Measurements from ENCODE around the gene KRT40. TPM values are rescaled to one million over a fixed set of nuclear protein-coding genes. Genes with fewer than 3 reads are reported as not detected.

The KRT40 gene
- total RNA-seq, 3 donors from 2014 or later = 0.22 TPM; not detected in 2

- intact Hi-C loops (cut with DNase I, micrococcal nuclease) = no loop called here
- no peak for ATAC-seq
- no peak for DNase-seq
- Histone ChIP-seq H3K4me1 (ENCODE audit: low read depth) (no peaks in the 10 kb centered on the region), H3K9me3 (no peaks in the 10 kb centered on the region), H3K36me3 (ENCODE audit: low read depth) (no peaks in the 10 kb centered on the region), H3K4me3 (no peak overlapping the region)
- TF ChIP-seq CTCF (IDR thresholded peaks at IDR 0.05) = no peak
Observed at GRCh38 chr17:40951011-40951622, 33.0 kb downstream of the KRT40 start.

- Histone ChIP-seq H3K9me3 (no peaks in the 10 kb centered on the region), H3K36me3 (ENCODE audit: low read depth) (no peaks in the 10 kb centered on the region), H3K4me3 (no peak overlapping the region), H3K4me1 (ENCODE audit: low read depth) (no peaks in the 10 kb centered on the region)
- ATAC-seq (no peak), DNase-seq (no peak)
- intact Hi-C loops (cut with DNase I, micrococcal nuclease) = no loop called here
- no peak for TF ChIP-seq CTCF (IDR thresholded peaks at IDR 0.05)
Observed at GRCh38 chr17:40950176-40950575, 34.0 kb downstream of the KRT40 start.

DNA sequence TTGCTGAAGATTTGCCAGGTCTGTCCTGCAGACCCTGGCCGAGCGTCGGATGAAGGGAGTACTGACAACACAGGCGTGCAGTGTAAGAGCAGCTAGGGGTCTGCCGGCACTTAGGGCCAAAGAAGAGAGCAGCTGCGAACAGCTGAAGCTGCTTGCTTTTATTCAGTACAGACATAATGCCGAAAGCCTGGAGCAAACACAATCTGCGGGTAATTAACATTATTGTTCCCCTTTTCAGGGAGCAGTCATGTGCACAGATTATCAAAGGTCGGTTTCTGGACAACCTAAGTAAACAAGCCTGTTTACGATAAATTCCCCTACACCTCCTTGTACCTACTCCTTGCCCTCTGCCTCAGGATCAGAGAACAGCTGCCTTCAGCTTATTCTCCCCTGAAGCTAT lies 34.7 kb downstream of the KRT40 start:
- ATAC-seq (peak; percentile 29), DNase-seq (peak in 1 of 3 donors; percentile 14)
- intact Hi-C loops (cut with DNase I, micrococcal nuclease) = no loop called here

GRCh38 chr17:40947929-40948328 lies 36.2 kb downstream of the KRT40 start:
- Histone ChIP-seq H3K9me3 (no peaks in the 10 kb centered on the region), H3K4me1 (ENCODE audit: low read depth) (no peaks in the 10 kb centered on the region), H3K4me3 (no peak overlapping the region), H3K36me3 (ENCODE audit: low read depth) (no peaks in the 10 kb centered on the region)
- no peak for TF ChIP-seq CTCF (IDR thresholded peaks at IDR 0.05)
- no peak for DNase-seq
- no peak for ATAC-seq
- intact Hi-C loops (cut with DNase I, micrococcal nuclease) = no loop called here

More for the DNA sequence above, 34.7 kb downstream of the KRT40 start:
- Histone ChIP-seq H3K36me3 (ENCODE audit: low read depth) (no peaks in the 10 kb centered on the region), H3K4me3 (no peak overlapping the region), H3K9me3 (no peaks in the 10 kb centered on the region), H3K4me1 (ENCODE audit: low read depth) (no peaks in the 10 kb centered on the region)
- TF ChIP-seq CTCF (IDR thresholded peaks at IDR 0.05) = no peak

- intact Hi-C loops (cut with DNase I, micrococcal nuclease) = no loop called here
- DNase-seq = no peak
- no peak for ATAC-seq
- H3K4me3 ChIP-seq = no peak overlapping the region
- no peaks in the 10 kb centered on the region for H3K9me3 ChIP-seq
- H3K36me3 ChIP-seq (ENCODE audit: low read depth) = no peaks in the 10 kb centered on the region
- no peak for TF ChIP-seq CTCF (IDR thresholded peaks at IDR 0.05)
- no peaks in the 10 kb centered on the region for H3K4me1 ChIP-seq (ENCODE audit: low read depth)
Observed at GRCh38 chr17:40945414-40945813, 38.7 kb downstream of the KRT40 start.

DNA sequence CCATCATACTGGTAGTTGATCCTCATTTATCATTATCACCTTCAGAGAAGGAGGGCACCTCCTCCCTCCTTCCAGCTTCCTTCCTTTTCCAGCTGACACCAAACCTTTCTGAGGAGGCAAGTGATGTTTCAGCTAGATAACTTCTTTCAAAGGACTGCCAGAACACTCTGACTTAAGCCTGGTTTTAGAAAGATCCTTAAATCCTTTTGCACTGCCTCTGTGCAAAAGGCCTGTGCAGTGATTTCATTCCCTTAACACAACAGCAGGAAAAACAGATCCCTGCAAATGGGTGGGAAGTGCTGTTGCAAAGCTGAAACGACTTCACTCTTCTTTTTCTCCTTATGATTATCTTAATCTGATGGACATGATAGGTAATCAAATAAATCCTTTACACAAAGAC lies 39.6 kb downstream of the KRT40 start:
- H3K4me1 ChIP-seq (ENCODE audit: low read depth) = no peaks in the 10 kb centered on the region
- H3K9me3 ChIP-seq = no peaks in the 10 kb centered on the region
- no peaks in the 10 kb centered on the region for H3K36me3 ChIP-seq (ENCODE audit: low read depth)
- intact Hi-C loops (cut with DNase I, micrococcal nuclease) = no loop called here
- H3K4me3 ChIP-seq = no peak overlapping the region
- no peak for ATAC-seq
- TF ChIP-seq CTCF (IDR thresholded peaks at IDR 0.05) = no peak
- DNase-seq = no peak

Data from mucosa of descending colon (tissue), 3 donors.